Upper lobe of left lung (tissue), 4 donors: ENCODE results near the gene AGBL5.

Experiments
- EP300 ChIP-seq, 4 donors: sonication (generic); formaldehyde crosslinking; IDR thresholded peaks; one replicate each; pipeline ENCODE4 v1.5.1; 2017; ENCODE audit warnings: antibody characterized with exemption in 4 of 4, control low read depth in 2 of 4
- POLR2A ChIP-seq, 4 donors: fragments of 450-650 bp; IDR thresholded peaks; one replicate each; pipeline ENCODE4 v1.5.1; 2016 to 2017; ENCODE audit warnings: antibody characterized with exemption in 4 of 4, mild to moderate bottlenecking in 2 of 4
- POLR2AphosphoS5 ChIP-seq, 2 donors: sonication (generic); formaldehyde crosslinking; IDR thresholded peaks; one replicate each; pipeline ENCODE4 v1.5.1; 2017; ENCODE audit warnings: antibody characterized with exemption in 2 of 2
- TF ChIP-seq, protein P1 (sequence below), 6 experiments: fragments of 450-650 bp in 4 of 6; fragments of 200-600 bp in 2 of 6; sonication (generic) in 2 of 6; IDR thresholded peaks; one replicate each; pipeline ENCODE4 v1.5.1; 2016 to 2019; ENCODE audit warnings: antibody characterized with exemption in 6 of 6

GRCh38 chr2:27019931-27020855 is 31.3 kb upstream of the AGBL5 start:
- TF ChIP-seq, protein P1, sequence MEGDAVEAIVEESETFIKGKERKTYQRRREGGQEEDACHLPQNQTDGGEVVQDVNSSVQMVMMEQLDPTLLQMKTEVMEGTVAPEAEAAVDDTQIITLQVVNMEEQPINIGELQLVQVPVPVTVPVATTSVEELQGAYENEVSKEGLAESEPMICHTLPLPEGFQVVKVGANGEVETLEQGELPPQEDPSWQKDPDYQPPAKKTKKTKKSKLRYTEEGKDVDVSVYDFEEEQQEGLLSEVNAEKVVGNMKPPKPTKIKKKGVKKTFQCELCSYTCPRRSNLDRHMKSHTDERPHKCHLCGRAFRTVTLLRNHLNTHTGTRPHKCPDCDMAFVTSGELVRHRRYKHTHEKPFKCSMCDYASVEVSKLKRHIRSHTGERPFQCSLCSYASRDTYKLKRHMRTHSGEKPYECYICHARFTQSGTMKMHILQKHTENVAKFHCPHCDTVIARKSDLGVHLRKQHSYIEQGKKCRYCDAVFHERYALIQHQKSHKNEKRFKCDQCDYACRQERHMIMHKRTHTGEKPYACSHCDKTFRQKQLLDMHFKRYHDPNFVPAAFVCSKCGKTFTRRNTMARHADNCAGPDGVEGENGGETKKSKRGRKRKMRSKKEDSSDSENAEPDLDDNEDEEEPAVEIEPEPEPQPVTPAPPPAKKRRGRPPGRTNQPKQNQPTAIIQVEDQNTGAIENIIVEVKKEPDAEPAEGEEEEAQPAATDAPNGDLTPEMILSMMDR (IDR thresholded peaks at IDR 0.05) = no peak
- TF ChIP-seq EP300 (IDR thresholded peaks at IDR 0.05) = peak in 1 of 4 donors; percentile 29
- TF ChIP-seq POLR2A (IDR thresholded peaks at IDR 0.05) = no peak
- peak in 1 of 2 donors; percentile 24 for TF ChIP-seq POLR2AphosphoS5 (IDR thresholded peaks at IDR 0.05)
